ENCODE results near the gene ARMC6.

The ARMC6 gene

DNA sequence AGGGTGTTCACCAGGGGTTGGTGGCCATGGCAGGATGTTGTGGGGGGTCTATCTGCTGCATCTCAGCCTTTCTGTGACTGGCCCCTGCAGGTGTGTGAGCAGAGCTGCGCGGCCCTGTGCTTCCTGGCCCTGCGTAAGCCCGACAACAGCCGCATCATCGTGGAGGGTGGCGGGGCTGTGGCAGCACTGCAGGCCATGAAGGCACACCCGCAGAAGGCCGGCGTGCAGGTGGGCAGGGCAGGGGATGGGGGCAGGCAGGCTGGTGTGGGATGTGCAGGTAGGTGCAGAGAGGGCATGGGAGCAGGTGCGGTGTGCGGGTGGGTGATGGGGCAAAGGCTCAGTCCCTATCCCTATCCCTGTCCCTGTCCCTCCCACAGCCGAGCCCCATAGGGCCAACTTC is 22.3 kb downstream of the ARMC6 start:
- DNase-seq: no peak

DNA sequence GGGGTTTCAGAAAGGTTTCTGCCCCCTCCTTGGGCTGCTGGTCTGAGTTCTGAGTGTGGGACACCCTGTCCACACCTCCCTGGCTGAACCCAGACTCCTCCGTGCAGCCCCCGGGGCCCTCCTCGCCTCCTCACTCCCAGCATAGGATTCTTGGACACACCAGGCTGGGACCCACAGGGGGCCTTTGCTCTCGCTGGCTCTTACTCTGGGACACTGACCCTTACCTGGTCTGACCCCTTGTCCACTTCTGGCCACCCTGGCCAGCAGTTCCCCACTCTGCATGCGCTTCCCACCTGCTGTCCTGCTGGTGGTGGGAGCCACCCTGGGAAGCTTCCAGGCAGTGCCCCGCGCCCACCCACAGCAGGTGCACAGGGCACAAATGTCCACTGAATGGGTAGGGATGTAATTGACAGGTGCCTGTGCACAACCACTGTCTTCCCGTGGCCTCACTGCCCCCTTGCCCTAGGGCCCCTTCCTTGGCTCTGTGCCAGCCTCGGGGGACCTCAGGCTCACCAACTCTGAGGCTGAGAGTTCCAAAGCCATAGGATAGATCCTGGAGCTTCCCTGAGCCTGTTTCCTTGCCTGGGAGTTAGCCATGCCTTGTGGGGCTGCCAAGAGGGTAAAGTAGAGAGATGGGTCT is 23.4 kb downstream of the ARMC6 start:
- DNase-seq: no peak

- no peak for DNase-seq
Observed at GRCh38 chr19:19057317-19057716, 23.9 kb downstream of the ARMC6 start.

DNA sequence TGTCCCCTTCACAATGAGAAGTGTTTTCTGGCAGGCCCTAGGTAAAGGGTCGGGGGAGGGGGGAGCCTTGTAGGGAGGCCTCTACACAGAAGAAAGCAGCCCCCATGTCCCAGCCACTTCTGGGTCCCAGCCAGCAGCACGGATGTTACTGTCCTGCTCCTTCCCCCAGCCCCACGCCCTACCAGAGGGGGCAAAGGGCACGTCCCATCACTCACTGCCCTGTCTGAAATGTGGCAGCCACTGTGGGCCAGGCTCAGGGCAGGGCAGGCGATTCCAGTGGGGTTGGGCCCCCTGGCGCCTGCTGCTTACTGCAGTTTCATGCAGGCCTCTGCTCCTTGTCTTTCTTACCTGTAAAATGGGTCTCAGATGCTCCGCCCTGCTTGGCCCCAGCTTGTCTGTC is 24.3 kb downstream of the ARMC6 start:
- no peak for DNase-seq

GRCh38 chr19:19059018-19059836 is 25.8 kb downstream of the ARMC6 start:
- DNase-seq: no peak

DNA sequence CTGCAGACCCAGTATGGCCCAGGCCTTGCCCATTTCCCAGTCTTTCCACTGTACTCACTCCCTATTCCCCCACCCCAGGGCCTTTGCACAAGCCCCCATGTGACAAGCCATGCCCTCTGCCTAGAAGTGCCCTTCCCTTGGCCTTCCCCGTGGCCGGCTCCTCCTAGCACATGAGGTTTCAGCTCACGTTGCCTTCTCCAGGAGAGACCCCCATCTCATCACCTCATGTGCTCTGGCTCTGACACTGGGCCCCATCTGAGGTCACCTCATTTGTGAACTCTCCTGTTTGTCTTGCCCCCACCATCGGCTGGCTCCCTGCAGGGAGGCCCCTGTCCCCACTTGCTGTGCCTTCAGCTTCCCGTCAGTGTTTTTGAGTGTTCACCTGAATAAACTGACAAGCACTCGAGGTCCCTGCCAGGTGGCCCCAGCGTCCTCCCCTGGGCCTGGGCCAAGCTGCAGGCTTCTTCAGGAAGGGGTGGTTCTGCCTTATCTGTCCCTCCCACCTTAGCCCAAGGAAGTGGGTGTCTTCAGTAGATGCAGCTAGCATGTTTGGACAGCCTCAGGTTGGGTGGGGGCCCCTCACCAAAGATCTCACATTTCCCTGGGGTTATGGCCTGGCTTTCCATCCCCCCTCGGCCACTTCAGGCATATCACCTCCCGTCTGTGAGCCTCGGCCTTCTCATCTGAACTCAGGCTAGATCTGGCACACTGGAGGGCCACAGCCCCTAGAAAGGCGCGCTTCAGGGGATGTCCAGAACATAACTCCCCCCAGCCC is 26.6 kb downstream of the ARMC6 start:
- no peak for DNase-seq

DNA sequence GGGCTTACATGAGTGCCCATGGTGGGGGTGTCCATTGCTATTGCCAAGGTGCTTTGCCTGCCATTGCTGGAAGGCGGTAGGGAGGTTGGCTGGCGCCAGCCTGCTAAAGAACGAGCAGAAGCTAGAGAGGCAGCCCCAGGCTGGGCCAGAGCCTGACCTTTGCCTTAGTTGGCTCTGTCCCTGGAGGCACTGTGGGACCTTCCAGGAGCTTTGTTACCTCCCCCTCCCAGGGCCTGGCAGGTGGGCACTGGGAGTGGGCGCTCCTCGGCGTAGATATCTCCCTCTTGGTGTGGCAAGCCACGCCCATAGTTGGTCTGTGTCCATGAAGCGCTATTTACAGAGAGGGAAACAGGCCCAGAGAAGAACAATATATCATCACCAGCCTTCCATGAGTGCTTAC is 28.1 kb downstream of the ARMC6 start:
- no peak for DNase-seq

GRCh38 chr19:19062454-19063182 is 29.2 kb downstream of the ARMC6 start:
- no peak for DNase-seq

- peak; percentile 96 for DNase-seq
Observed at GRCh38 chr19:19063183-19064097, 30.0 kb downstream of the ARMC6 start, which contains the start of gene SLC25A42. TSS of gene SLC25A42 (plus strand) at chr19:19063994. CDS start at chr19:19096125, 32,131 bp downstream.

DNA sequence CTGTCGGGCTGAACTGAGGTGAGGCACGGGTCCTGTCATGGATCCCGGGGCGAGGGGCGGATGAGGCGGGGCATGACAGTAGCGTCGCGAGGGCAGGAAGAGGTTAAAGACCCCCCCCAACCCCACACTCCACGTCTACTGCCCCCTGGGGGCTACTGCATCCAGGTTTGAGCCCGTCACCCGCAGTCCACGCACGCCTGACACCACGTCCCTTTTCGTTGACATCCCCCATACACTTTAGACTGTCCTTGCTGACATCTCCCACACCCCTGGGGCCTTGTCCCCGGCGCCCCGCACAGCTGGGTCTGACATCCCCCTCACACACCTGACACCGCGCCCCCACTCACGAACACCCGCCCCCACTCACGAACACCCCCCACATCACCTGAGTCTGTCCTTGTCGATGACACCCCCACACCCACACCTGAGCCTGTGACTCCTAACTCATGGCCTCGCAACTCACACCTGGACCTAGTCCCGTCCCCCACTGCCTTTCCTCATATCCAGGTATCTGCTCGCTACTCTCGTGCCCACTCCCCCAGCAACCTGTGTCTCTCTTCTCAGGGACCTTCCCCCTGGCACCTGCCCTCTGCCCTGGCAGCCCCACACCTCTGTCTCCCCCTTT is 30.8 kb downstream of the ARMC6 start:
- no peak for DNase-seq

GRCh38 chr19:19064811-19065745 is 31.7 kb downstream of the ARMC6 start:
- peak; percentile 10 for DNase-seq

DNA sequence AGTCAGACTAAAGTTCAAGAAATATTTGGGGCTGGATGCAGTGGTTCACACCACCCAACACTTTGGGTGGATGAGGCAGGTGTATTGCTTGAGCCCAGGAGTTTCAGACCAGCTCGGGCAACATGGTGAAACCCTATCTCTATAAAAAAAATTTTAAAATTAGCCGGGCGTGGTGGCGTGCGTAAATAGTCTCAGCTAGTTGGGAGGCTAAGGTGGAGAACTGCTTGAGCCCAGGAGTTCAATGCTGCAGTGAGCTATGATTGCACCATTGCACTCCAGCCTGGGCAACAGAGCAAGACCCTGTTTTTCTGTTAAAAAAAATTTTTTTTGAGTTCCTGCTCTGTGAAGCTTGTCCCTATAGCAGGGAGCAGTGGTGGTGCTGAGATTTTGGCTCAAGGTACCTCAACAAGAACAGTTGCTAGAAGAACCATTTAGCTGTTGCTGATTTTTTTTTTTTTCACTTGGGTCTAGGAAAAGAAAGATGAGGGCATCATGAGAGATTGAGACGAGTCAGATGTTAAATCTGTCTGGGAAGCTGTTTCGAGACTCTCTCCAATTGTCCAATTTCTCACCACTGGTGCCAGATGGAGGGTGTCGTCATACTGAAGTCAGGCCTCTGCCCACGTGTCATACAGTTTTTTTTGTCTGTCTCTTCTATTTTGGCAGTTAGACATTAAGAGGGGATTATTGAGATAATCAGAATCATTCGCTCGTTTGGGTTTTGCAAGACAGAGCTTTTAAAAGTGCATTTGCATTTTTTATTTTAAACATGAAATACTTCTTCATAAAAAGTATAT is 34.1 kb downstream of the ARMC6 start:
- no peak for DNase-seq

DNA sequence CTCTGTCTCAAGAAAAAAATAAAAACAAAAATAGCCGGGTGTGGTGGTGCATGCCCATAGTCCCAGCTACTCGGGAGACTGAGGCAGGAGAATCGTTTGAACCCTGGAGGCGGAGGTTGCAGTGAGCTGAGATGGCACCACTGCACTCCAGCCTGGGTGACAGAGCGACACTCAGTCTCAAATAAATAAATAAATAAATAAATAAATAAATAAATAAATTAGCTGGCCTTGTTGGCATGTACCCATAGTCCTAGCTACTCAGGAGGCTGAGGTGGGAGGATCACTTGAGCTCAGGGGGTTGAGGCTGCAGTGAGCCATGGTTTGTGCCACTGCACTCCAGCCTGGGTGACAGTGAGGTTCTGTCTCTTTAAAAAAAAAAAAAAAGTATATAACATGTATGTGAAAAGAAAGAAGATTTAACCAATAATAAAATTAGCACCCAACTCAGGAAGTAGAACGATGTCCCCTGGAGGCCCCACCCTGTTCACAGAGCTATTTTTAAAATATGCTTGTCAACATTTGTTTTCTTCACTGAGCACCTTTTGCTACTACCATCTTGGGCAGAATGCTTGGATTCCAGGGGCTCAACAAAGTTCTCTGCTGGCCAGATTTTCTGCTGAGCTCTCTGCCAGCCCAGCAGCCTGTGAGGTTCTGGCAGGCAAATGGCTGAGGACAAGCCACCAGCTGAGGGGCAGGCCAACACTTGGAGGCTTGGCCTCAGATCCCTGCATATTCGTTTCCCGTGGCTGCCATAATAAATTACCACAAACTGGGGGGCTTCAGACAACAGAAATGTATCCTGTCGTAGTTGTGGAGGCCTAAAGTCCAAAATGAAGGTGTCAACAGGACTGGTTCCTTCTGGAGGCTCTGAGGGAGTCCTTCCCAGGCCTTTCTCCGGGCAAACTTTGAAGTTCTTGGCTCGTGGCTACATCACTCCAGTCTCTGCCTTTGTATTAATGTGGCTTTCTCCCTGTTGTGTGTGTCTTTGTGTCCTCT is 35.6 kb downstream of the ARMC6 start:
- DNase-seq: no peak

DNA sequence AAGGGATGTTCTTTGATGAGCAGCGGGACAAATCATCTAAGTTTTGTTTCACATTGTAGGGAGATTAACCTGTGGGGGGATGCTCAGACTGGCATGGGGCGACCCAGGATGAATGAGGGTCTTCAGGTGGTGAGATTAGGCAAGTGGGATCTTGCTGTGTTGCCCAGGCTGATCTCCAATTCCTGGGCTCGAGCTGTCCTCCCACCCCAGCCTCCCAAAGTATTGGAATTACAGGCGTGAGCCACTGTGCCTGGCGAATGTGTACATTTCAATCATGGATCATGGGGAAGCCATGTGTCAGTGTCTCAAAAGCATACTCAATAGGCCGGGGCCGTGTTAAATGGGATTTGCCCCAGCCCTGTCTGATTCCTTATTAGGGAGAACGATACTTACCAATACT is 38.5 kb downstream of the ARMC6 start:
- DNase-seq: no peak

- DNase-seq: peak; percentile 15
Observed at GRCh38 chr19:19074196-19074882, 40.9 kb downstream of the ARMC6 start.

DNA sequence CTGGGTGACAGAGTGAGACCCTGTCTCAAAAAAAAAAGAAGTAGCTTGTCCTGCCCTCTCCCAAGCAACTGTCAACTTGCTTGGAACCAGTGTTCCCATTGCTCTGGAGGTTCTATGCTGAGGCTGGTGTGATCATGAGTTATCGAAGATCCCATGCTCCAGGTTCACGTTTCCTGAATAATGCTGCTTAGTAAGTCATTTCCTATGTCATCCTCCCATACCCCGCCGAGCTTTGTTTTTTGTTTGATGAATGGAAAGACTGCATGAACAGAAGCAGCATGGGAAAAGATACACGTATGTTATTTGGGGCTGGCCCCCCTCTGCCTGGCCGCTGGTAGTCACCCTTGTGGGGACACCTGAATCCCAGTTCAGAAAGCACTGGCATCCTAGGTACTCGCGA is 41.7 kb downstream of the ARMC6 start:
- DNase-seq: no peak

GRCh38 chr19:19076476-19076875 is 43.1 kb downstream of the ARMC6 start:
- DNase-seq: no peak

All from NCI-H2227 treated with DMSO at 0.1 percent for 48 hours (cell line).